Activated CD8-positive, alpha-beta T cell treated with anti-CD3 and anti-CD28 coated beads, Interleukin-2, amount 10 ng/mL, durations not matched to agents 7 days and 5 days (primary cell): ENCODE data around the gene SNX19. TPM values are rescaled to one million over a fixed set of nuclear protein-coding genes. Genes with fewer than 3 reads are reported as not detected.

Experiments
- ATAC-seq: fragments of 150-1000 bp; cut with Tn5 transposase; one replicate; pipeline ENCODE4 v1.10.0; 2021; ENCODE audit warnings: moderate library complexity
- CTCF ChIA-PET: fragments of 350-600 bp; sonication (Branson Sonifier 250); formaldehyde crosslinking; loops from one replicate; lab custom pipeline; 2021; ENCODE audit warnings: antibody characterized with exemption; lab: Charles Lee
- POLR2A ChIA-PET: fragments of 350-600 bp; sonication (Branson Sonifier 250); formaldehyde crosslinking; loops from one replicate; lab custom pipeline; 2021; ENCODE audit warnings: antibody characterized with exemption; lab: Charles Lee
- DNase-seq: peaks from one replicate; pipeline ENCODE4 v3.0.0-alpha.2; 2020
- H3K27ac Mint-ChIP-seq: one replicate; pipeline ENCODE4 v1.8.0; 2021; ENCODE audit warnings: mild to moderate bottlenecking, mixed read lengths
- H3K27me3 Mint-ChIP-seq: one replicate; pipeline ENCODE4 v1.8.0; 2021; ENCODE audit warnings: low read depth, mixed read lengths
- H3K36me3 Mint-ChIP-seq: one replicate; pipeline ENCODE4 v1.8.0; 2021; ENCODE audit warnings: low read depth, mixed read lengths
- H3K4me1 Mint-ChIP-seq: one replicate; pipeline ENCODE4 v1.8.0; 2021; ENCODE audit warnings: low read depth, mixed read lengths
- H3K4me3 Mint-ChIP-seq: one replicate; pipeline ENCODE4 v1.8.0; 2021; ENCODE audit warnings: mild to moderate bottlenecking, mixed read lengths
- H3K9me3 Mint-ChIP-seq: one replicate; pipeline ENCODE4 v1.8.0; 2022; ENCODE audit warnings: mixed read lengths; ENCODE audit not compliant: insufficient read depth
- total RNA-seq, 2 experiments: library from RNA; stranded (reverse); gene quantifications; one replicate each; pipeline ENCODE4 v1.2.3, GENCODE V29; 2021

The SNX19 gene
- total RNA-seq, 2 experiments from 2014 or later: 40.7 to 41.0 TPM

- Mint-ChIP-seq H3K27me3 (peaks cover 1% of the 10 kb centered on the region), H3K27ac (no peak overlapping the region), H3K4me3 (no peak overlapping the region), H3K36me3 (no peaks in the 10 kb centered on the region), H3K4me1 (no peaks in the 10 kb centered on the region), H3K9me3 (no peaks in the 10 kb centered on the region)
- ChIA-PET CTCF (interaction anchor here (1.1 kb wide), 1 partner anchor 37 kb away, joined by 4 read pairs; no protein-coding TSS in a partner anchor), POLR2A (no interaction called here)
- DNase-seq (no peak), ATAC-seq (no peak)
Observed at GRCh38 chr11:130825561-130825960, 90.7 kb downstream of the SNX19 start.
